HepG2 (cell line): ENCODE data around the gene VAV2.

Experiments
- FIP1L1 ChIP-seq: fragments of 200-400 bp; formaldehyde crosslinking; IDR thresholded peaks from 2 replicates; pipeline ENCODE4 v1.6.1; 2018; ENCODE audit warnings: low read depth, mild to moderate bottlenecking, low read length, moderate library complexity, borderline replicate concordance; ENCODE audit not compliant: insufficient read depth
- HNRNPLL ChIP-seq: fragments of 200-400 bp; formaldehyde crosslinking; IDR thresholded peaks from 2 replicates; pipeline ENCODE4 v1.6.1; 2017; ENCODE audit warnings: mild to moderate bottlenecking, low read depth, low read length; ENCODE audit not compliant: poor library complexity, severe bottlenecking
- HOXA5 ChIP-seq: sonication (generic); formaldehyde crosslinking; IDR thresholded peaks from 2 replicates; pipeline ENCODE4 v1.4.0; 2020; ENCODE audit warnings: missing genetic modification reagents
- MAX ChIP-seq: IDR thresholded peaks from 2 replicates; pipeline ENCODE4 v1.6.1; 2012; ENCODE audit warnings: inconsistent platforms
- RARA ChIP-seq: IDR thresholded peaks from 2 replicates; pipeline ENCODE4 v1.6.1; 2016; ENCODE audit warnings: missing genetic modification reagents, missing compliant biosample characterization
- RNF2 ChIP-seq: fragments of 450-650 bp; conservative IDR thresholded peaks from 2 replicates; pipeline ENCODE4 v1.6.1; 2016; ENCODE audit warnings: low read depth
- ZNF414 ChIP-seq: sonication (generic); formaldehyde crosslinking; IDR thresholded peaks from 2 replicates; pipeline ENCODE4 v1.5.0; 2020; ENCODE audit warnings: missing genetic modification reagents

- TF ChIP-seq MAX (no peak), ZNF414 (CRISPR knock-in tag) (no peak), RNF2 (no peak), HNRNPLL (no peak), RARA (CRISPR knock-in tag) (no peak), HOXA5 (CRISPR knock-in tag) (no peak), FIP1L1 (no peak)
Observed at GRCh38 chr9:133852431-133852830, 139.7 kb downstream of the VAV2 start.
